BE2C (cell line): ENCODE results near the gene DNAJC16.

Source experiments
- DNase-seq: peaks from one replicate; pipeline ENCODE4 v3.0.0-alpha.2; 2020
- H3K27me3 ChIP-seq: fragments of 250-450 bp; sonication (Bioruptor Pico); 2 replicates; pipeline ENCODE4 v1.5.1; 2020; ENCODE audit warnings: mild to moderate bottlenecking
- H3K36me3 ChIP-seq: fragments of 250-450 bp; sonication (Bioruptor Pico); 2 replicates; pipeline ENCODE4 v1.5.1; 2020; ENCODE audit warnings: mild to moderate bottlenecking
- H3K4me1 ChIP-seq: fragments of 250-450 bp; sonication (Bioruptor Pico); 2 replicates; pipeline ENCODE4 v1.5.1; 2020
- H3K4me3 ChIP-seq: 2 replicates; pipeline ENCODE4 v1.5.1; 2011; ENCODE audit warnings: low read depth, low read length
- H3K9me3 ChIP-seq: fragments of 250-450 bp; sonication (Bioruptor Pico); 2 replicates; pipeline ENCODE4 v1.5.1; 2020
- TF ChIP-seq, protein P1 (sequence below): IDR thresholded peaks from 2 replicates; pipeline ENCODE4 v1.5.1; 2012; ENCODE audit warnings: mild to moderate bottlenecking, low read depth, low read length

Gene DNAJC16

DNA sequence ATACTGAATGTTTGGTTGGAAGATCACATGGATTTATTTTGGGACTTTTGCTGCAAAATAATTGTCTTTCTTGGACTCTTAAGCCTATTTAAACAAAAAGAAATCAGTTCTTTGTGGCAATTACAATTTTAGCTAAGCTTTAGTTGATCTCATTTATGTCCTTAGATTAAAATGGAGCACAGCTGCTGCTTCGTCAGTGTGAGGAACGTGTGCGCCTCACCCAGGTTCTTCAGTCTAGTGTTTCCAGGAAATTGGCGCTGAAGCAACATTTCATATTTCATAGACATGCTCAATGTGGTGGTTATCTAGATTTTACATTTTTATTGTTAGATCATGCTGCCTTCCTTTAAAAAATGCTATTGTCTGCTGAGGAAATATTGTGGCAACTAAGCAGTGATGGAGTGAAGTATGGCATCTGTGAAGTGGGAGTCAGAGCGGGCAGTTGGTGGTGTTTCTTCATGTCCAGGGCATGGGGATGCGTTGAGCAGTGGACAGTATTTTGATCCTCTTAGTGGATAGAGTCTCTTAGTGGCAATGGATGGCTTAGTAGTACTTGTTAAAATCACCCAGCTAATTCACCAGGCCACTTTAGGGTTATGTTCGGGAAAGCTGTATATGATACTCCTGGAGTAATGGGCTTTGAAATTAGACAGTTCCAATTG lies 96.2 kb downstream of the DNAJC16 start:
- Histone ChIP-seq H3K36me3 (no peaks in the 10 kb centered on the region), H3K27me3 (no peaks in the 10 kb centered on the region), H3K4me3 (no peak overlapping the region), H3K4me1 (no peaks in the 10 kb centered on the region), H3K9me3 (no peaks in the 10 kb centered on the region)
- no peak for DNase-seq
- TF ChIP-seq, protein P1, sequence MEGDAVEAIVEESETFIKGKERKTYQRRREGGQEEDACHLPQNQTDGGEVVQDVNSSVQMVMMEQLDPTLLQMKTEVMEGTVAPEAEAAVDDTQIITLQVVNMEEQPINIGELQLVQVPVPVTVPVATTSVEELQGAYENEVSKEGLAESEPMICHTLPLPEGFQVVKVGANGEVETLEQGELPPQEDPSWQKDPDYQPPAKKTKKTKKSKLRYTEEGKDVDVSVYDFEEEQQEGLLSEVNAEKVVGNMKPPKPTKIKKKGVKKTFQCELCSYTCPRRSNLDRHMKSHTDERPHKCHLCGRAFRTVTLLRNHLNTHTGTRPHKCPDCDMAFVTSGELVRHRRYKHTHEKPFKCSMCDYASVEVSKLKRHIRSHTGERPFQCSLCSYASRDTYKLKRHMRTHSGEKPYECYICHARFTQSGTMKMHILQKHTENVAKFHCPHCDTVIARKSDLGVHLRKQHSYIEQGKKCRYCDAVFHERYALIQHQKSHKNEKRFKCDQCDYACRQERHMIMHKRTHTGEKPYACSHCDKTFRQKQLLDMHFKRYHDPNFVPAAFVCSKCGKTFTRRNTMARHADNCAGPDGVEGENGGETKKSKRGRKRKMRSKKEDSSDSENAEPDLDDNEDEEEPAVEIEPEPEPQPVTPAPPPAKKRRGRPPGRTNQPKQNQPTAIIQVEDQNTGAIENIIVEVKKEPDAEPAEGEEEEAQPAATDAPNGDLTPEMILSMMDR, result no peak

DNA sequence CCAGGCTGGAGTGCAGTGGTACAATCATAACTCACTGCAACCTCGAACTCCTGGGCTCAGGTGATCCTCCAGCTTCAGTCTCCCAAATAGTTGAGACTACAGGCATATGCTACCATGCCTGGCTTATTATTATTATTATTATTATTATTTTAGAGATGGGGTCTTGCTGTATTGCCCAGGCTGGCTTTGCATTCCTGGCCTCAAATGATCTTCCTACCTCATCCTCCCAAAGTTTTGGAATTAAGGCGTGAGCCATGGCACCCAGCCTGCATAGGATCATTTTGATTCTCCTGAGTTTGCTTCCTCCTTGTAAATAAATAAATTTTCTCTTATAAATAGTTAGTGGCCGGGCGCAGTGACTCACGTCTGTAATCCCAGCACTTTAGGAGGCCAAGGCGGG lies 96.8 kb downstream of the DNAJC16 start:
- H3K4me3 ChIP-seq, result no peak overlapping the region
- no peak for DNase-seq
- H3K4me1 ChIP-seq, result no peaks in the 10 kb centered on the region
- H3K27me3 ChIP-seq, result no peaks in the 10 kb centered on the region
- H3K36me3 ChIP-seq, result no peaks in the 10 kb centered on the region
- TF ChIP-seq, protein P1, result no peak
- H3K9me3 ChIP-seq, result no peaks in the 10 kb centered on the region

DNA sequence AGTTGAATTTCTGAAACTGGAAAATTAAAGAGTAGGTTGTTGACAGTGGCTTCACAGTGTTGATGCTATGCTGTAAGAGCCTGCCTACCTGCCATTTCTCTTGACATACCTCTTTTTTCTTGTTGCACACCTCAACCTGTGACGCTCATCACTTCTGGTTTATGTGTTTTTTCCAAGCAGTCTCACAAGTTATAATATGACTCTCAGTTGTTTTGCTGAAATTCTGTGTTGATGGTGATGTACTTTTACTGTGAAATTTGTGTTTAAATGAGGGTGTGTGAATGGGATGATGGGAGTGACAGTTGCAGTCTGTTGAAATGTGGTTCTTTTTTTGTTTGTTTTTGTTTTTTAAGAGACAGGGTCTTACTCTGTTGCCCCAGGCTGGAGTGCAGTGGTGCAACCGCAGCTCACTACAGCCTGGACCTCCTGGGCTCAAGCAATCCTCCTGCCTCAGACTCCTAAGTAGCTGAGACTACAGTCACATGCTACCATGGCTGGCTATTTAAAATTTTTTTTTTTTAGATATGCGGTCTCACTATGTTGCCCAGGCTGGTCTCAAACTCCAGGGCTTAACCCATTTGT lies 97.6 kb downstream of the DNAJC16 start:
- H3K4me1 ChIP-seq, result no peaks in the 10 kb centered on the region
- no peak overlapping the region for H3K4me3 ChIP-seq
- no peaks in the 10 kb centered on the region for H3K36me3 ChIP-seq
- DNase-seq, result no peak
- no peaks in the 10 kb centered on the region for H3K27me3 ChIP-seq
- TF ChIP-seq, protein P1, result no peak
- no peaks in the 10 kb centered on the region for H3K9me3 ChIP-seq

DNA sequence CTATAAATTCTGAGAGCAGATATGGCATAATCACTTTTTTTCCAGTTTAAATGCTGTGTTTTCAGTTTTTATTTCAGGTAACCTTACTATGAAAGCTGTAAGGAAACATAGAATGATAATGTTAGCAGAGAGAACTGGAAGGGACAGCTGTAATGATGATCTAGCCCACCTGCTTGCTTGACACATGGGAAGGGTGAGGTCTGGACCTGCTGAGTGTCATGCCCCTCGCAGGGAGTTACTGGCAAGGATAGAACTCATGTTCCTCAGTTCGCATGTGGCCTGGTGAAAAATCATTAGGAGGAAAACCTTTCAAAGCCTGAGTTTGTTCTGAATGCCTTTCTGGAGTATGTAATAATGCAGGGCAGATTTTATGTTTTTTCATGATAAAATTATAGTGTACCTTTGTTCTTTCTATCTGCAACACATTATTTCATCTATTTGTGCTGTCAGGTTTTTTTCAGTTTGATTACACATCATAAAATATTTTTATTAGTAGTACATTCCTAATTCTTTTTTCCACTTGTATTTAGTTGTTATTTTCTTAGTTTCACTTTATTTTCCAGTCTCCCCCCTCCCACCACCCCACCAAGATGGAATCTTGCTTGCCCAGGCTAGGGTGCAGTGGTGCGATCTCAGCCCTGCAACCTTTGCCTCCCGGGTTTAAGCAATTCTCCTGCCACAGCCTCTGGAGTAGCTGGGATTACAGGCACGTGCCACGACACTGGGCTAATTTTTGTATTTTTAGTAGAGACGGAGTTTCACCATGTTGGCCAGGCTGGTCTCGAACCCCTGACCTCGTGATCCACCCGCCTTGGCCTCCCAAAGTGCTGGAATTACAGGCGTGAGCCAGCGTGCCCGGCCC lies 98.6 kb downstream of the DNAJC16 start:
- H3K4me3 ChIP-seq, result no peak overlapping the region
- H3K9me3 ChIP-seq, result no peaks in the 10 kb centered on the region
- TF ChIP-seq, protein P1, result no peak
- no peak for DNase-seq
- no peaks in the 10 kb centered on the region for H3K4me1 ChIP-seq
- peaks cover 1% of the 10 kb centered on the region; the same call in 1 of the 2 replicates for H3K36me3 ChIP-seq
- H3K27me3 ChIP-seq, result no peaks in the 10 kb centered on the region
